K562 (cell line): ENCODE data around the gene ARHGAP42. TPM values are rescaled to one million over a fixed set of nuclear protein-coding genes. Genes with fewer than 3 reads are reported as not detected.
A peak's percentile ranks its signal among the peaks of the same experiment; 100 is the strongest.

Experiments used
- ARHGAP35 ChIP-seq: fragments of 450-650 bp; IDR thresholded peaks from 2 replicates; pipeline ENCODE4 v1.6.1; 2018; ENCODE audit not compliant: partially characterized antibody
- BHLHE40 ChIP-seq: IDR thresholded peaks from 2 replicates; pipeline ENCODE4 v1.6.1; 2011; ENCODE audit warnings: low read length, improper control_type of control experiment
- C11orf30 ChIP-seq: fragments of 450-650 bp; IDR thresholded peaks from 2 replicates; pipeline ENCODE4 v1.6.1; 2016; ENCODE audit warnings: low read depth, mild to moderate bottlenecking
- DACH1 ChIP-seq: fragments of 450-650 bp; IDR thresholded peaks from 2 replicates; pipeline ENCODE4 v1.6.1; 2018; ENCODE audit not compliant: partially characterized antibody
- FOXA1 ChIP-seq: fragments of 450-650 bp; IDR thresholded peaks from 2 replicates; pipeline ENCODE4 v1.6.1; 2016; ENCODE audit warnings: mild to moderate bottlenecking, borderline replicate concordance
- GTF2F1 ChIP-seq: IDR thresholded peaks from 2 replicates; pipeline ENCODE4 v1.6.1; 2011; ENCODE audit warnings: low read depth, low read length, improper control_type of control experiment
- HDAC6 ChIP-seq: IDR thresholded peaks from 2 replicates; pipeline ENCODE4 v1.6.1; 2012; ENCODE audit warnings: low read depth, mild to moderate bottlenecking, control low read depth, inconsistent platforms, low read length, moderate library complexity
- HNRNPUL1 ChIP-seq: fragments of 200-400 bp; formaldehyde crosslinking; IDR thresholded peaks from 2 replicates; pipeline ENCODE4 v1.6.1; 2017; ENCODE audit warnings: low read length
- MAFG ChIP-seq: fragments of 450-650 bp; conservative IDR thresholded peaks from 2 replicates; pipeline ENCODE4 v1.6.1; 2016; ENCODE audit warnings: missing genetic modification characterization, missing compliant biosample characterization
- PCBP2 ChIP-seq: fragments of 200-400 bp; formaldehyde crosslinking; IDR thresholded peaks from 2 replicates; pipeline ENCODE4 v1.6.1; 2018; ENCODE audit warnings: low read length, low read depth, mild to moderate bottlenecking, moderate library complexity; ENCODE audit not compliant: poor library complexity, severe bottlenecking
- POLR2A ChIP-seq: fragments of 450-650 bp; conservative IDR thresholded peaks from 2 replicates; pipeline ENCODE4 v1.6.1; 2016
- POLR2G ChIP-seq: fragments of 200-400 bp; formaldehyde crosslinking; IDR thresholded peaks from 2 replicates; pipeline ENCODE4 v1.6.1; 2017; ENCODE audit warnings: low read depth, mild to moderate bottlenecking, antibody characterized with exemption, low read length, moderate library complexity
- POLR2H ChIP-seq: IDR thresholded peaks from 2 replicates; pipeline ENCODE4 v1.6.1; 2016; ENCODE audit warnings: missing genetic modification characterization, low read depth, mild to moderate bottlenecking, control low read depth, missing compliant biosample characterization, moderate library complexity
- PTTG1 ChIP-seq: fragments of 450-650 bp; IDR thresholded peaks from 2 replicates; pipeline ENCODE4 v1.6.1; 2016; ENCODE audit warnings: low read depth, mild to moderate bottlenecking, missing genetic modification characterization, missing compliant biosample characterization
- RNF2 ChIP-seq: sonication (generic); IDR thresholded peaks from 2 replicates; pipeline ENCODE4 v1.6.1; 2016
- SRSF1 ChIP-seq: fragments of 200-400 bp; formaldehyde crosslinking; IDR thresholded peaks from 2 replicates; pipeline ENCODE4 v1.6.1; 2017; ENCODE audit warnings: mild to moderate bottlenecking, low read depth, low read length, moderate library complexity
- SRSF7 ChIP-seq: fragments of 200-400 bp; formaldehyde crosslinking; optimal IDR thresholded peaks from 2 replicates; pipeline ENCODE3; 2017; ENCODE audit warnings: mild to moderate bottlenecking, low read depth, low read length
- STAT6 ChIP-seq: sonication (generic); formaldehyde crosslinking; IDR thresholded peaks from 2 replicates; pipeline ENCODE4 v1.8.1; 2023; ENCODE audit warnings: mild to moderate bottlenecking, missing genetic modification reagents
- ZNF12 ChIP-seq: sonication (generic); formaldehyde crosslinking; IDR thresholded peaks from 2 replicates; pipeline ENCODE4 v1.4.0; 2020; ENCODE audit warnings: mild to moderate bottlenecking, missing genetic modification reagents
- ZNF280A ChIP-seq: fragments of 450-650 bp; IDR thresholded peaks from 2 replicates; pipeline ENCODE4 v1.6.1; 2018; ENCODE audit warnings: mild to moderate bottlenecking, low read depth; ENCODE audit not compliant: partially characterized antibody
- ZNF316 ChIP-seq: fragments of 450-650 bp; IDR thresholded peaks from 2 replicates; pipeline ENCODE4 v1.6.1; 2016
- ZNF766 ChIP-seq: fragments of 200-800 bp; sonication (Bioruptor generic); conservative IDR thresholded peaks from 2 replicates; pipeline ENCODE4 v1.6.1; 2016; ENCODE audit warnings: missing genetic modification characterization, missing compliant biosample characterization
- ZZZ3 ChIP-seq: fragments of 450-650 bp; IDR thresholded peaks from 2 replicates; pipeline ENCODE4 v1.6.1; 2016; ENCODE audit warnings: antibody characterized with exemption, mild to moderate bottlenecking, moderate library complexity
- polyA plus RNA-seq, 8 experiments: library from polyadenylated mRNA; depleted of rRNA in 4 of 8; stranded (reverse) in 5 of 8; unstranded in 3 of 8; fragments of >200 nt; fragmentation: Nextera tagmentation in 2 of 8; fragmentation: Illumina TruSeq in 1 of 8; extraction: Ambion mirVana in 2 of 8; extraction: Trizol in 1 of 8; gene quantifications; 2 replicates each; pipeline versions ENCODE4 v1.2.1 to v1.2.3, GENCODE V29; 2011 to 2014; ENCODE audit warnings: inconsistent platforms in 1 of 8, missing spikeins in 1 of 8
- total RNA-seq, 7 experiments: library from RNA; depleted of rRNA in 6 of 7; stranded (reverse); fragments of >200 nt in 6 of 7; fragmentation: Illumina TruSeq in 2 of 7; extraction: Trizol in 2 of 7; gene quantifications; 2 replicates each; pipeline versions ENCODE4 v1.2.1 to v1.2.3, GENCODE V29; 2011 to 2021; ENCODE audit warnings: low replicate concordance in 1 of 7
- TF ChIP-seq, protein P1 (sequence below): sonication (generic); formaldehyde crosslinking; IDR thresholded peaks from 2 replicates; pipeline ENCODE4 v1.8.0; 2022; ENCODE audit warnings: mild to moderate bottlenecking, missing genetic modification reagents
- TF ChIP-seq, protein P2 (sequence below): sonication (generic); formaldehyde crosslinking; IDR thresholded peaks from 2 replicates; pipeline ENCODE4 v1.8.0; 2022; ENCODE audit warnings: missing genetic modification reagents, mild to moderate bottlenecking, moderate library complexity, borderline replicate concordance

ARHGAP42 gene
- total and polyA plus RNA-seq, 9 of the 15 experiments (the other 6 are each of a cell fraction or from before 2014, with no cell fraction given): 0.95 to 6.1 (median 2.4) TPM

DNA sequence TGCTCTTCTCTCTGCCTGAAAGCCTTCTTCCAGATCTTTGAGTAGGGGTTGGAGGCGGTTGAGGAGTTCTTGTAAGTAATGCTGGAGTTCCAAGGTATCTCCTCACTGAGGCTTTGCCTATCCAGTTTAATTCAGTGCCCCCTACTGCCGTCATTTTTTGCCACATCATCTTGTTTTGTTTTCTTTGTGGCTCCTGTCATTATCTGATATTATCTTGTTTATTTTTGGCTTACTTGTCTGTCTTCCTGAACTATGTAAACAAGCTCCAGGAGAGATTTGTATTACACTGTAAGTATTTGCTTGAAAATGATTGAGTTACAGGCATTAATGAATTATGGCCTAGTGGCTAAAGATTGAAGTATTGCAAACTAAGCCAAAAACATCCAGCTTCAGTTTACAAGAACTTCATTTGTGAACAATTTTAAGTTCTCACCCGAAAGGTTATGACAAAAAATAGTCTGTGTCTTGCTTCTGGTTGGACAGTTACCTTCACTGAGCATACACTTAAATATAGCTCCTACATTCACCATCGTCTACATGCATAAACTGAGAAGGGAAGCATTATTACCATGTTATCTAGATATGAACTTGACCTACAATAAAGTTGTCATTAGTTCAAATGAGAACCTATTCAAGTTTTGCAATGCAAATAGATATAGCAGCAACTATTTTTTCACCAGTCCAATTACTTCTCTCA, 154.8 kb downstream of the ARHGAP42 start (continued):
- TF ChIP-seq POLR2H (tag) (no peak), ZNF316 (peak; percentile 56), GTF2F1 (no peak), HNRNPUL1 (no peak), RNF2 (no peak), POLR2G (no peak), C11orf30 (peak; percentile 48; the same call in 1 of the 2 replicates), PTTG1 (tag) (no peak), BHLHE40 (no peak), STAT6 (CRISPR knock-in tag) (no peak), HDAC6 (no peak), DACH1 (no peak), SRSF7 (no peak), ZNF12 (CRISPR knock-in tag) (no peak), ZNF280A (no peak), ARHGAP35 (no peak), ZZZ3 (no peak), POLR2A (no peak), MAFG (tag) (peak; percentile 40; the same call in 1 of the 2 replicates), SRSF1 (no peak), ZNF766 (CRISPR knock-in tag) (no peak), FOXA1 (0 out of 2 replicates have a peak, but pooled peaks have one; percentile 18), PCBP2 (no peak)
- TF ChIP-seq, protein P1, sequence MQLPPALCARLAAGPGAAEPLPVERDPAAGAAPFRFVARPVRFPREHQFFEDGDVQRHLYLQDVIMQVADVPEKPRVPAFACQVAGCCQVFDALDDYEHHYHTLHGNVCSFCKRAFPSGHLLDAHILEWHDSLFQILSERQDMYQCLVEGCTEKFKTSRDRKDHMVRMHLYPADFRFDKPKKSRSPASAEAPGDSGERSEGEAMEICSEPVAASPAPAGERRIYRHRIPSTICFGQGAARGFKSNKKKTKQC (CRISPR knock-in tag): no peak
- TF ChIP-seq, protein P2, sequence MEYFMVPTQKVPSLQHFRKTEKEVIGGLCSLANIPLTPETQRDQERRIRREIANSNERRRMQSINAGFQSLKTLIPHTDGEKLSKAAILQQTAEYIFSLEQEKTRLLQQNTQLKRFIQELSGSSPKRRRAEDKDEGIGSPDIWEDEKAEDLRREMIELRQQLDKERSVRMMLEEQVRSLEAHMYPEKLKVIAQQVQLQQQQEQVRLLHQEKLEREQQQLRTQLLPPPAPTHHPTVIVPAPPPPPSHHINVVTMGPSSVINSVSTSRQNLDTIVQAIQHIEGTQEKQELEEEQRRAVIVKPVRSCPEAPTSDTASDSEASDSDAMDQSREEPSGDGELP (CRISPR knock-in tag): no peak
